OCI-LY1 (cell line): ENCODE data around the gene PTPN4.

Source experiments
- CTCF ChIP-seq: fragments of 200-600 bp; sonication (generic), shearing (Covaris generic); IDR thresholded peaks from 2 replicates; pipeline ENCODE4 v1.5.1; 2017; ENCODE audit warnings: mild to moderate bottlenecking, antibody characterized with exemption, low read length, moderate library complexity, mixed read lengths
- EZH2 ChIP-seq: fragments of 200-600 bp; sonication (generic), shearing (Covaris generic); IDR thresholded peaks from 2 replicates; pipeline ENCODE4 v1.8.0; 2017; ENCODE audit warnings: borderline replicate concordance, mixed run types, mild to moderate bottlenecking, antibody characterized with exemption, low read length, moderate library complexity, mixed read lengths

GRCh38 chr2:119901013-119901412 lies 141.3 kb downstream of the PTPN4 start:
- no peak for TF ChIP-seq CTCF
- no peak for TF ChIP-seq EZH2
